ENCODE data around the gene CHAC2.
A peak's percentile ranks its signal among the peaks of the same experiment; 100 is the strongest.
"Not testable (repeated sequence)": the region's sequence is repeated elsewhere in the genome, so short reads cannot be mapped to it uniquely, and the experiment has no call there.

Gene CHAC2

DNA sequence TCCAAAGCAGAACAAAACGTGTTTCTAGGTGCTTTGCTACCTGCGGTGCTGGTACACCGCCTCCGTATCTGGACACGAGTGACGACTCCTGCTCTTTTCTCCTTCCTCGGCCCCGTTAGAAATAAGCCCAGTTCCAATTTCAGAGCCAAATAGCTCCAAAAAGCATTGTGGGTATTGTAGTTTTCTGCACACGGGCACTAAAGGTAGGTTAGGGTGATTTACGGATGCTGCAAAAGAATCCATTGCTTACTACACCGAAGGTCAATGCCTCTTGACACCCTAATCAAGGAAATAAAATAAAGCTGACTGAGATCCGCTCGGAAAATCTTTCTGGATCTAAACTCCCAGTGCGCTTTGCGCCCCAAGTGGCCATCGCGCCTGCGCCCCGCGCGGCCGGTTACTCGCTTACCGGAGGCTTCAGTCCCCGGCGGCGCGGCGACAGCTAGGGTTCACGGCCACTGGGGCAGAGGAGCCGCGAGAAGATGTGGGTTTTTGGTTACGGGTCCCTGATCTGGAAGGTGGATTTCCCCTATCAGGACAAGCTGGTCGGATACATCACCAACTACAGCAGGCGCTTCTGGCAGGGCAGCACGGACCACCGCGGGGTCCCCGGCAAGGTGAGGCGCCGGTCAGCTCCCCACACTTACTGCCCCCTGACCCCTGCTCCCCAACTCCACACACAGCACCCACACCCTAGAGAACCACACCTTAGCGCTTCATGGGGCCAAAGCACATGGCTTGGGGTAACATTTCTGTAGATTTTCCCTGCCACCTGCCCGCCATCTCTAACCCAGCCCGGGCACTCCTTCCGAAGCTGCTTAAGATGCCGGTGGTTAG lies at the start of gene CHAC2:
TSS of gene CHAC2 (plus strand) at position 400 of the 837 bp plus-strand sequence. CDS start at position 483, 83 bp downstream.
- in situ Hi-C loops (cut with HindIII; ENCODE audit: low pct_unique_long_range_greater_than_20kb, low sequenced_read_pairs), result no loop called here
- DNase-seq (ENCODE audit: low read depth in 1 of 2, low spot score in 1 of 2), result peak; percentile 47 to 75
- TF ChIP-seq JUND (IDR thresholded peaks at IDR 0.05; ENCODE audit: low read depth), result no peak

DNA sequence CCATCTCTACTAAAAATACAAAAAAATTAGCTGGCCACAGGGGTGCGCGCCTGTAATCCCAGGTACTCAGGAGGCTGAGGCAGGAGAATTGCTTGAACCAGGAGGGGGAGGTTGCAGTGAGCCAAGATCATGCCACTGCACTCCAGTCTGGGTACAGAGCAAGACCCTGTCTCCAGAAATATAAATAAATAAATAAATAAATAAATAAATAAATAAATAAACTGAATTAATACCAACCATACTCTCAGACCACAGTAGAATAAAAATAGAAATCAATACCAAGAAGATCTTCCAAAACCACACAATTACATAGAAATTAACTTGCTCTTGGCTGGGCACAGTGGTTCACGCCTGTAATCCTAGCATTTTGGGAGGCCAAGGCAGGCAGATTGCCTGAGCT lies 46.7 kb upstream of the CHAC2 start:
- in situ Hi-C loops (cut with HindIII; ENCODE audit: low pct_unique_long_range_greater_than_20kb, low sequenced_read_pairs); DNase-seq (ENCODE audit: low read depth in 1 of 2, low spot score in 1 of 2): not testable (repeated sequence)

DNA sequence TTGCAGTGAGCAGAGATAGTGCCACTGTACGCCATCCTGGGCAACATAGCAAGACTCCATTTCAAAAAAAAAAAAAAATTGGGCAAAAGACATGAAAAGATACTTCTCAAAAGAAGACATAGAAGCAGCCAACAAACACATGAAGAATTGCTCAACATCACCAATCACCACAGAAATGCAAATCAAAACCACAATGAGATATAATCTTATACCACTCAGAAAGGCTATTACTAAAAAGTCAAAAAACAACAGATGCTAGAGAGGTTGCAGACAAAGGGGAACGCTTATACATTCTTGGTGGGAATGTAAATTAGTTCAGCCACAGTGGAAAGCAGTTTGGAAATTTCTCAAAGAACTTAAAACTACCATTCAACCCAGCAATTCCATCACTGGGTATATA lies 43.1 kb upstream of the CHAC2 start:
- TF ChIP-seq JUND (IDR thresholded peaks at IDR 0.05; ENCODE audit: low read depth), result no peak
- in situ Hi-C loops (cut with HindIII; ENCODE audit: low pct_unique_long_range_greater_than_20kb, low sequenced_read_pairs), result no loop called here
- DNase-seq (ENCODE audit: low read depth in 1 of 2, low spot score in 1 of 2), result no peak

DNA sequence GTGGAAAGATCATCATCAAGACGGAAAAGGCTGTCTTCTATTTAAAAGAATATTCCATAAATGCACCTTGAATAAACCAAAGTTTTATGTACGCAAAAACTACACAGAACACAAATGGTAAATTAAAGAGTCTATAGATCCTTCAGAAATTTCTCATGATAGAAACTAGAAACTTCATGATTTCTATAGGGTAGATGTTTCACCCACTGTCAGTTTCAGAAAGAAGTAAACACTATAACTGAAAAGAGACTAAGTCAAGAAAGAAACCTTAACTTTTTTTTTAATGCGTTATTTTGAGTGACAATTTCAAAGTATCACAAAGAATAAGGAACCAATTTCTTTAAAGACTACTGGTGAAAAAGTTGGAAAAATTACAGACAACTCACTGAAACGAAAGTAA lies 41.9 kb upstream of the CHAC2 start:
- TF ChIP-seq JUND (IDR thresholded peaks at IDR 0.05; ENCODE audit: low read depth), result no peak
- in situ Hi-C loops (cut with HindIII; ENCODE audit: low pct_unique_long_range_greater_than_20kb, low sequenced_read_pairs), result no loop called here
- no peak for DNase-seq (ENCODE audit: low read depth in 1 of 2, low spot score in 1 of 2)

DNA sequence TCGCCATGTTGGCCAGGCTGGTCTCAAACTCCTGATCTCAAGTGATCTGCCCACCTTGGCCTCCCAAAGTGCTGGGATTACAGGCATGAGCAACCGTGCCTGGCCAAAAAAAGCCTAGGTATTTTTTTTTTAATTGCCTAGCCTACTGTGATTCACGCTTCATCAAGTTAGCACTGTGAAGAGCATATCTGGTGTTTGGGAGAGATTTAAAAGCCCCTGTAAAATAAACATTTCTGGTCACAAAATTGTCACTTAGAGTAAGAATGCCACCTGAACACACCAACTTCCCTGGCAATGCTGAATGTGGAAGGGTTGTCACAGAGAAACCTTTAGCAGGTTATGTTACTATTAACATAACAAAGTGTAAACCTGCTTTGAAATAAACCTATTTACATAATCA lies 39.7 kb upstream of the CHAC2 start:
- no peak for TF ChIP-seq JUND (IDR thresholded peaks at IDR 0.05; ENCODE audit: low read depth)
- in situ Hi-C loops (cut with HindIII; ENCODE audit: low pct_unique_long_range_greater_than_20kb, low sequenced_read_pairs), result no loop called here
- no peak for DNase-seq (ENCODE audit: low read depth in 1 of 2, low spot score in 1 of 2)

DNA sequence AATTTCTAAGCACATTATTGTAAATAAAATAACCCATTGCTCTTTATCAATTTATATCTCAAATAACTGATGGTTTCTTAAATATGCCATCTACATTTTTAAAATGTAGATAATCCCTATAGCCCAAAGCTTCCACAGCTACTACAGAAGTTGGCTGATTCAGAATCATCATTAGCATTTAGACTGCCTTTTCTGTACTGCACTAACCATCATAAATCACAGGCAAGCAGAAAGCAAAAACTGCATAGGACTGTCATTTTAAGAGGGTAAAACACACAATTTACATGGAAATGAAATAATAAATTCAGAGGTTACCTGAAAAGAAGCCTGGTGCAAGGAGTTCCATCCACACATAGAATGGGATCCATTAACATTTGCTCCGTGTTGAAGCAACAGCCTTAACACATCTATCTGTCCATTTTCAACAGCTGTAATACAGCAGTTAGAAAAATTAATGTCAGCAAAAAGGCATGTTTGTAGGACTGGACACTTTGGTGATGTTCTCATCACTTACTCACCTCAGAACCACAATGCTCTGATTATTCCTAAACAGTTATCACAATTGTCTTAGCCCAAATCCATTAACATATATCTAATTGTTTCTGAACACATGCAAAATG lies 38.4 kb upstream of the CHAC2 start:
- DNase-seq (ENCODE audit: low read depth in 1 of 2, low spot score in 1 of 2), result no peak
- TF ChIP-seq JUND (IDR thresholded peaks at IDR 0.05; ENCODE audit: low read depth), result no peak
- in situ Hi-C loops (cut with HindIII; ENCODE audit: low pct_unique_long_range_greater_than_20kb, low sequenced_read_pairs), result no loop called here

DNA sequence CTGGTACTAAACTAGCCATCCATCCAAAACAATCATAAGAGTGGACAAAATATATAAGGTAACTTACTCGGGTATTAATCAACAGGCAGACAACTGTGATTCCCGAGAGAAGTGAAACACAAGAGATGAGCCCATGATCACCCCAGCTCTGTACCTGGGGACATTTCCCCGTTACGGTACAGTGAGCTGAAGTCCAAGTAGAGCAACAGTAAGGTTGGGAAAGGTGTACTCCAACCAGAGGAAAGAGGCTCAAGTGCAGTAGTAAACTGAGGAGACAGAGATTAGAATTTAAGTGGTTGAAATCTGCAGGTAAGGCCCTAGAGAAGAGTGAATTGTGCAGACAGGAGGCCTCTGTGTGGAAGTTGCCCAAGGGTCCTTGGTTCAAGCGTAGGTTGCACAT lies 30.5 kb upstream of the CHAC2 start:
- no peak for TF ChIP-seq JUND (IDR thresholded peaks at IDR 0.05; ENCODE audit: low read depth)
- DNase-seq (ENCODE audit: low read depth in 1 of 2, low spot score in 1 of 2), result no peak
- in situ Hi-C loops (cut with HindIII; ENCODE audit: low pct_unique_long_range_greater_than_20kb, low sequenced_read_pairs), result no loop called here

DNA sequence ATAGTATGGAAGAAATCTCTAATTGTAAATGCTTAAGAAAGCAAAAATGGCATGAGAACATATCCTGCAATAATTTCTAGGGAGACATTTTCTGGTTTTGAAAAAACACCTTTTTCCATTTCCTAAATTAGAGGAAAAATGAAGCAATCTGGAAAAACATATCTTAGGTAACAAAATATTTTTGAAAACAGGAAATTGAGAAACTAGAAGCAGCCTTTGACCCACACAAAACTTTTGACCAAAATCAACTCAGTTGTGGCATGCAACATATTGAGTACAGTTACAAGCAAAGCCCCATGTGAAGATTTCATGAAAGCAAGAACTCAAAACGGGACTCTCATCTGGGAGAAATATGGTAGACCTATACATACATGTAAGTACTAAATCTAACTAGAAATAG lies 28.6 kb upstream of the CHAC2 start:
- in situ Hi-C loops (cut with HindIII; ENCODE audit: low pct_unique_long_range_greater_than_20kb, low sequenced_read_pairs), result no loop called here
- no peak for TF ChIP-seq JUND (IDR thresholded peaks at IDR 0.05; ENCODE audit: low read depth)
- DNase-seq (ENCODE audit: low read depth in 1 of 2, low spot score in 1 of 2), result no peak

DNA sequence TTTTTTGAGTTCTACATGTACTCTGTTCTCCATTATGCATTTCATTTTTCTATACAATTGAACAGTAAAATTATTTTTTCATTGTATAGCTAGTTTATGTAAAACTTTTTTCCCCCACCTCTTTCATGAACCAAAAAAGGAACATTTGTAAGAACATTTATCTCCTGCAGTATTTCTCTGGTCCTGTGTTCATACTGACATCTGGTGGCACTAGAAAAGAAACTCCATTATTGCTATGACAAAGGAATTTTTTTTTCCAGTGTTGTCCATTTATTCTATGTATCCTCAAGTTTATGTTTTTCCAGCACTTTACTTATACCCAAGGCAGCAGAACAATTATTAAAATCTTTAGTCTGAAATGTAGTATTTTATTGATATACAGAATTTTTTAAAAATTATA lies 27.4 kb upstream of the CHAC2 start:
- peak; percentile 3 to 48 for DNase-seq (ENCODE audit: low read depth in 1 of 2, low spot score in 1 of 2)
- in situ Hi-C loops (cut with HindIII; ENCODE audit: low pct_unique_long_range_greater_than_20kb, low sequenced_read_pairs), result no loop called here
- no peak for TF ChIP-seq JUND (IDR thresholded peaks at IDR 0.05; ENCODE audit: low read depth)

DNA sequence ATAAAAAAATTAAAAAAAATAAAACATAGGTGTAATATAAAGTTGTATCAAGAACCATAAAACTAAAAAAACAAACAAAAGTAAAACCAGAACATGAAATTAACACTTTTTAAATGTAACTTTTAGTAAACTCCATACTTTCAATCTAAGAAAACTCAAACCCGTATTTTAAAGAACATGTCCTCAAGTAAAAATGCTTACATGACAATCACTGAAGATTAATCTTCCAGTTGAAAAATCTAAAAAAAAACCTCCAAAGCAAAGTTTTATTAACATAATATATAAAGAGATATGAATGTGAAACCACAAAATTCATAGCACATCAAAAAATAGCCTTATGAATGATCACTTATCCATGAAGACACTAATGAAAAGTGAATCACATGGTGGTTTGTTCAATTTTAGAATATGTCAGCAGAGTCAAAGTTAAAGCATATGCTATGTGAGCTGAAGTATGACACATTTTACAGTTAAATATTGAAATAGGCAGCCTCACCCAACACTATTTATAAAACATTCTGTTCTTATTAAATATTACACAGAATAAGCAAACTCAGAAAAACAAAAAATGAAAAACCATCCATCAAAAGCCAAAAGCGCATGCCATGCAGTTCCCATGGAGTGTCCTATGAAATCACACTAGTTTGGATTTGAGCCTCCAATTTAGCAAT lies 23.1 kb upstream of the CHAC2 start:
- no peak for TF ChIP-seq JUND (IDR thresholded peaks at IDR 0.05; ENCODE audit: low read depth)
- DNase-seq (ENCODE audit: low read depth in 1 of 2, low spot score in 1 of 2), result no peak
- in situ Hi-C loops (cut with HindIII; ENCODE audit: low pct_unique_long_range_greater_than_20kb, low sequenced_read_pairs), result no loop called here

DNA sequence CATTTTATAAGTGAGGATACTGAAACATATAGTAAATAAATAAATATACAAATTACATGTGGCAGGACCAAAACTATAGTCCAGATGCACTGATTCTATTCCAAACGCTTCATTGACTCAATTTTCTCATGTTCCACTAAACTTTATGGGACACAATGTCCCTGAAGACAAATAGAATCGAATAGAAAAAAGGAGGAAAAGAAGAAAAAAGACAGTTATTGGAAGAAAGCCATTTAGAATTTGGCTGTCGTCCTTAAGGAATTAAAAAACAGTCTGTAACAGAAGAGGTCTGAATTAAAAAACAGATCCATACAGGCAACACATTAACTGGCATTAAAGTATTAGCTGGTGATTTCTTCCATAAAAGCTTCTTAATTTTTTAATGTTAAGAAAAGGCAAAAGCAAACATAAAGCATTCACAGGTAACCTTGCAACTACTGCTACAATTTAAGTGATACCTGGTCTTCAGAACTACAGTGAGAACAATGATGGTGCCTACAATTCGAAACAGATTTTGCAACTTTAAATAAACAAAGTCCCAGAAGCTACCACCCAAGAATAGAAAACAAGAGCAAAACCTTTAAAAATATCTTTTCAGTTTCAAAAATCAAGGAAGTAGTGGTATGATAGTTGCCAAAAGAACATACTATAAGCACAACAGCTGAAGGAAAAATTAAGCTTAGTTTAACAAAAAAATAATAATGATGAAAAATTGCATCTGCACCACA lies 17.4 kb upstream of the CHAC2 start:
- in situ Hi-C loops (cut with HindIII; ENCODE audit: low pct_unique_long_range_greater_than_20kb, low sequenced_read_pairs), result no loop called here
- no peak for TF ChIP-seq JUND (IDR thresholded peaks at IDR 0.05; ENCODE audit: low read depth)
- no peak for DNase-seq (ENCODE audit: low read depth in 1 of 2, low spot score in 1 of 2)

DNA sequence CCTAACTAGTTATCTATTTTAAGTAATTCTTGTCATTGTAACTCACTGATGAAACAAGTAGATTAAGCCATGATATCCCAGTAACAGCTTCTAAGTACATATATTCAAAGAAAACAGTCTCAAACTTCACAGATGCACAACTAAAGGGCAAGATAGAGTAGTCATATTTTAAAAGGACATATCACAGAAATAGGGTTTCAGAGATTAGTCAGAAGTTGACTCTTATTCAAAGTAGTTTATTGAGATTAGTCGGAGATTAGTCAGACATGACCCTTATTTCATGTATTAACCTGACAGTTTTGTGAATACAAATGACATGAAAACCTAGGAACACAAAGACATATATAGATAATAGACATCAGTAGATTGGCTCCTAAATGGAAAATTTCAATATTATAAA lies 15.9 kb upstream of the CHAC2 start:
- in situ Hi-C loops (cut with HindIII; ENCODE audit: low pct_unique_long_range_greater_than_20kb, low sequenced_read_pairs), result no loop called here
- no peak for TF ChIP-seq JUND (IDR thresholded peaks at IDR 0.05; ENCODE audit: low read depth)
- DNase-seq (ENCODE audit: low read depth in 1 of 2, low spot score in 1 of 2), result no peak
